IMR-90 (cell line): ENCODE measurements around the gene MCF2L2. TPM values are rescaled to one million over a fixed set of nuclear protein-coding genes. Genes with fewer than 3 reads are reported as not detected.

Source experiments
- ATAC-seq: fragments of 200-7000 bp; cut with Tn5 transposase; 2 replicates; pipeline ENCODE4 v1.9.1; 2020; ENCODE audit warnings: low read depth, mild to moderate bottlenecking, moderate library complexity
- BruUV-seq: library from RNA; stranded (reverse); fragments of 400-500 nt; replicated peaks from 2 replicates; lab custom pipeline; 2021; lab: Mats Ljungman, UMichigan
- CTCF ChIA-PET: fragments of 300-600 bp; formaldehyde crosslinking; extraction: SDS; loops from one replicate; lab custom pipeline; 2021; ENCODE audit warnings: antibody characterized with exemption; lab: Yijun Ruan, JAX
- POLR2A ChIA-PET: fragments of 300-600 bp; sonication (Branson Sonifier 250); formaldehyde crosslinking; loops from one replicate; lab custom pipeline; 2022; ENCODE audit warnings: antibody characterized with exemption; ENCODE audit not compliant: unreplicated experiment; lab: Charles Lee
- DNase-seq: peaks from one replicate; pipeline ENCODE4 v3.0.0; 2013
- H2AFZ ChIP-seq: replicated peaks from 2 replicates; pipeline ENCODE3; 2013; ENCODE audit warnings: low read length, mild to moderate bottlenecking; ENCODE audit not compliant: poor library complexity
- H2AK5ac ChIP-seq: 2 replicates; pipeline ENCODE4 v1.6.1; 2013; ENCODE audit warnings: low read depth, low read length, inconsistent platforms
- H2AK9ac ChIP-seq: replicated peaks from 2 replicates; pipeline ENCODE3; 2013; ENCODE audit warnings: mild to moderate bottlenecking, low read depth, low read length, moderate library complexity; ENCODE audit not compliant: poor library complexity
- H2BK120ac ChIP-seq: 2 replicates; pipeline ENCODE4 v1.6.1; 2013; ENCODE audit warnings: low read depth, low read length, inconsistent platforms
- H2BK15ac ChIP-seq: 3 replicates; pipeline ENCODE4 v1.6.1; 2013; ENCODE audit warnings: low read depth, low read length, inconsistent platforms
- H2BK20ac ChIP-seq: 2 replicates; pipeline ENCODE4 v1.6.1; 2013; ENCODE audit warnings: low read depth, mild to moderate bottlenecking, inconsistent platforms, low read length, moderate library complexity
- H2BK5ac ChIP-seq: 2 replicates; pipeline ENCODE4 v1.6.1; 2013; ENCODE audit warnings: mild to moderate bottlenecking, low read depth, low read length, inconsistent platforms; ENCODE audit not compliant: poor library complexity, severe bottlenecking
- H3K14ac ChIP-seq: replicated peaks from 2 replicates; pipeline ENCODE4 v1.6.1; 2013; ENCODE audit warnings: low read depth, low read length, inconsistent platforms
- H3K18ac ChIP-seq: 2 replicates; pipeline ENCODE4 v1.6.1; 2013; ENCODE audit warnings: low read depth, low read length, control low read depth
- H3K23ac ChIP-seq: 2 replicates; pipeline ENCODE4 v1.6.1; 2013; ENCODE audit warnings: low read depth, low read length, inconsistent platforms
- H3K27ac ChIP-seq: 2 replicates; pipeline ENCODE4 v1.5.1; 2013; ENCODE audit warnings: mild to moderate bottlenecking, control low read depth, low read length; ENCODE audit not compliant: insufficient read depth
- H3K27me3 ChIP-seq: 2 replicates; pipeline ENCODE4 v1.6.1; 2013; ENCODE audit warnings: low read length; ENCODE audit not compliant: control insufficient read depth, insufficient read depth
- H3K36me3 ChIP-seq: 2 replicates; pipeline ENCODE4 v1.6.1; 2013; ENCODE audit warnings: low read length, mixed read lengths; ENCODE audit not compliant: control insufficient read depth, insufficient read depth
- H3K4ac ChIP-seq: 2 replicates; pipeline ENCODE4 v1.6.1; 2013; ENCODE audit warnings: low read depth, low read length, inconsistent platforms
- H3K4me1 ChIP-seq: 2 replicates; pipeline ENCODE4 v1.6.1; 2013; ENCODE audit warnings: low read length, mixed read lengths; ENCODE audit not compliant: control insufficient read depth, insufficient read depth
- H3K4me2 ChIP-seq: 2 replicates; pipeline ENCODE4 v1.6.1; 2013; ENCODE audit warnings: low read depth, mild to moderate bottlenecking, control low read depth, low read length, moderate library complexity
- H3K4me3 ChIP-seq: 2 replicates; pipeline ENCODE4 v1.5.1; 2013; ENCODE audit warnings: low read depth, mild to moderate bottlenecking, control low read depth, low read length, moderate library complexity; ENCODE audit not compliant: insufficient read depth
- H3K56ac ChIP-seq: 2 replicates; pipeline ENCODE4 v1.6.1; 2013; ENCODE audit warnings: low read length, inconsistent platforms; ENCODE audit not compliant: insufficient read depth; ENCODE audit errors: extremely low read depth
- H3K79me1 ChIP-seq, 2 experiments: 2 replicates each; pipeline ENCODE4 v1.6.1; 2013; ENCODE audit warnings: low read length in 2 of 2, inconsistent platforms in 1 of 2, low read depth in 1 of 2
- H3K9ac ChIP-seq: 2 replicates; pipeline ENCODE4 v1.6.1; 2013; ENCODE audit warnings: low read depth, low read length, control low read depth
- H3K9me1 ChIP-seq: 2 replicates; pipeline ENCODE4 v1.6.1; 2013; ENCODE audit warnings: low read length, inconsistent platforms; ENCODE audit not compliant: insufficient read depth
- H3K9me3 ChIP-seq: 2 replicates; pipeline ENCODE4 v1.6.1; 2013; ENCODE audit warnings: low read length; ENCODE audit not compliant: control insufficient read depth, insufficient read depth
- H4K20me1 ChIP-seq: 2 replicates; pipeline ENCODE4 v1.6.1; 2013; ENCODE audit warnings: low read length, inconsistent platforms; ENCODE audit not compliant: insufficient read depth
- H4K5ac ChIP-seq: 2 replicates; pipeline ENCODE4 v1.6.1; 2013; ENCODE audit warnings: mild to moderate bottlenecking, low read depth, low read length, control low read depth
- H4K8ac ChIP-seq, 2 experiments: 2 replicates each; pipeline ENCODE4 v1.6.1; 2013; ENCODE audit warnings: low read depth in 2 of 2, low read length in 2 of 2, control low read depth in 1 of 2, inconsistent platforms in 1 of 2
- H4K91ac ChIP-seq: 2 replicates; pipeline ENCODE4 v1.6.1; 2013; ENCODE audit warnings: low read depth, low read length, inconsistent platforms; ENCODE audit not compliant: insufficient read depth
- CHD1 ChIP-seq: IDR thresholded peaks from 2 replicates; pipeline ENCODE4 v1.6.1; 2012; ENCODE audit warnings: low read depth, low read length, improper control_type of control experiment
- FOS ChIP-seq: fragments of 150-350 bp; IDR thresholded peaks from 2 replicates; pipeline ENCODE4 v1.6.1; 2016; ENCODE audit warnings: low read depth, low read length
- MXI1 ChIP-seq: IDR thresholded peaks from 2 replicates; pipeline ENCODE4 v1.6.1; 2012; ENCODE audit warnings: low read depth, mild to moderate bottlenecking, low read length, moderate library complexity, borderline replicate concordance
- RFX5 ChIP-seq: IDR thresholded peaks from 2 replicates; pipeline ENCODE4 v1.8.0; 2012; ENCODE audit warnings: low read depth, mild to moderate bottlenecking, low read length, moderate library complexity
- WGBS, 2 experiments: methylation state at CpG; one replicate each; pipeline versions ENCODE4 v1.1.5 to v1.1.7; 2013; ENCODE audit warnings: missing lambda C conversion rate in 2 of 2; ENCODE audit not compliant: insufficient read length in 1 of 2; ENCODE audit errors: extremely low coverage in 2 of 2; 5-methylcytosine and 5-hydroxymethylcytosine counted together
- dilution Hi-C: fragments of 300-500 bp; cut with HindIII; formaldehyde crosslinking; loops from one replicate; pipeline ENCODE4 v1.14.3; 2018; ENCODE audit warnings: low sequenced_read_pairs; ENCODE audit not compliant: unreplicated experiment
- in situ Hi-C: fragments of 300-500 bp; cut with MboI; formaldehyde crosslinking; loops from 3 replicates; pipeline ENCODE4 v1.14.3; 2019; ENCODE audit warnings: low sequenced_read_pairs, inconsistent platforms, mixed read lengths
- intact Hi-C: fragments of 100-400 bp; cut with micrococcal nuclease; formaldehyde crosslinking; loops from 2 replicates; pipeline ENCODE4 v1.10.0; 2022
- polyA plus RNA-seq, 3 experiments: library from polyadenylated mRNA; depleted of rRNA; stranded (reverse); fragments of >200 nt; gene quantifications; 2 replicates each; pipeline ENCODE4 v1.2.3, GENCODE V29; 2012; ENCODE audit warnings: low replicate concordance in 1 of 3
- total RNA-seq: library from RNA; depleted of rRNA; stranded (reverse); fragments of >200 nt; gene quantifications from 2 replicates; pipeline ENCODE4 v1.2.3, GENCODE V29; 2012
- TF ChIP-seq, protein P1 (sequence below): fragments of 150-350 bp; IDR thresholded peaks from 2 replicates; pipeline ENCODE4 v1.6.1; 2016; ENCODE audit warnings: low read depth, mild to moderate bottlenecking, low read length, moderate library complexity, borderline replicate concordance
- TF ChIP-seq, protein P2 (sequence below): fragments of 150-350 bp; IDR thresholded peaks from 2 replicates; pipeline ENCODE4 v1.6.1; 2017; ENCODE audit warnings: mild to moderate bottlenecking, antibody characterized with exemption, low read length, low read depth

MCF2L2 gene
- total and polyA plus RNA-seq, 2 of the 4 experiments (the other 2 are of a cell fraction): under 0.01 TPM; not detected in 1

DNA sequence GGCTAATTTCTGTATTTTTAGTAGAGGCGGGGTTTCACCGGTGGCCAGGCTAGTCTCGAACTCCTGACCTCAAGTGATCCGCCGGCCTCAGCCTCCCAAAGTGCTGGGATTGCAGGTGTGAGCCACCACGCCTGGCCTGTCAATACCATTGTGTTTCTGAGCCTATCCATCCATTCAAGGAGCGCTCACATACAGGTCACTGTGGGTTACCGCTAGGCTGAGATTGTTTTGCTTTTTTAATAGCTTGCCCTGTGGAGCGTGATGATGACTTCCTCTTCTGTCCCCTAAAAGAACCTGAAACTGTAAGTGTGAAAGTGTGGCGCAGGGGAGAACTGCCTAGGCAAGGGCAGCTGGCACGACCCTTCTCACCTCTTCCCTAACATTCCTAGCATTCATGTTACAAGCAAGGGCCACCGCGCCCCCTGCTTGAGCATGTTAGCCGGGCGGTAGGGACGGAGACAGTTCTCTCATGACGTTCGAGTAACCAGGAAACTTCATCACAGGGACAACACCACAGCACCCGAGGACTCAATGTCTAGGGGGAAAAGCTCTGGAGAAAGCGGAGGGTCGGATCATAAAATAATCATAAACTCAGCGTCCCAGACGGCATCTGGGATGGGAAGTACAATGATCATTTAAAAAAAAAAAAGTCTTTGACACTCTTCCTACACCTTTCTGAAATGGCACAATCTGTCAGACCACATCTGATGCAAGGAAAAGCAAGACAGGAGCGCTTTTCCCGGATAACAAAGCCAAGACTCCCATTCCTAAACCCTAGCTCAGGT lies 266.7 kb downstream of the MCF2L2 start:
- ChIA-PET CTCF (interaction anchor here (0.7 kb wide), 1 partner anchor 142 kb away, joined by 6 read pairs; no protein-coding TSS in a partner anchor), POLR2A (no interaction called here)
- no peak overlapping the region; the same call in 1 of the 2 replicates for H3K4me3 ChIP-seq
- H2BK5ac ChIP-seq: no peak overlapping the region
- H3K27ac ChIP-seq: no peak overlapping the region
- no peaks in the 10 kb centered on the region for H3K36me3 ChIP-seq
- H2BK15ac ChIP-seq: no peak overlapping the region
- H3K4me1 ChIP-seq: no peaks in the 10 kb centered on the region
- no peaks in the 10 kb centered on the region for H4K20me1 ChIP-seq
- no peak overlapping the region for H3K4ac ChIP-seq
- H3K56ac ChIP-seq: no peak overlapping the region
- 0 out of 2 replicates have a peak overlapping the region, but pooled peaks have one; percentile 1 for H3K23ac ChIP-seq
- ATAC-seq (no peak), DNase-seq (no peak)
- H3K9ac ChIP-seq: no peak overlapping the region
- no peak overlapping the region for H3K14ac ChIP-seq
- H4K91ac ChIP-seq: no peak overlapping the region
- 91% methylated on average over 5 of the region's 25 CpGs; no CpG with 5 or more reads in 1 of the 2 experiments for WGBS, 2 experiments
- no peak overlapping the region for H4K8ac ChIP-seq
- peak overlapping the region; percentile 89 for H2AFZ ChIP-seq
- no peak overlapping the region for H2BK20ac ChIP-seq
- no peak overlapping the region for H4K5ac ChIP-seq
- no peaks in the 10 kb centered on the region for H3K79me1 ChIP-seq
- H3K27me3 ChIP-seq: peaks cover 26% of the 10 kb centered on the region
- no peaks in the 10 kb centered on the region for H3K9me1 ChIP-seq
- H3K9me3 ChIP-seq: no peaks in the 10 kb centered on the region
- peak overlapping the region; percentile 81 for H3K4me2 ChIP-seq
- no peak overlapping the region for H2BK120ac ChIP-seq
- dilution Hi-C loops: no loop called here
- in situ Hi-C loops: no loop called here
- H2AK9ac ChIP-seq: peak overlapping the region; percentile 57
- H2AK5ac ChIP-seq: no peak overlapping the region
- intact Hi-C loops: no loop called here
- TF ChIP-seq FOS (no peak), RFX5 (no peak), CHD1 (no peak), MXI1 (no peak)
- TF ChIP-seq, protein P1, sequence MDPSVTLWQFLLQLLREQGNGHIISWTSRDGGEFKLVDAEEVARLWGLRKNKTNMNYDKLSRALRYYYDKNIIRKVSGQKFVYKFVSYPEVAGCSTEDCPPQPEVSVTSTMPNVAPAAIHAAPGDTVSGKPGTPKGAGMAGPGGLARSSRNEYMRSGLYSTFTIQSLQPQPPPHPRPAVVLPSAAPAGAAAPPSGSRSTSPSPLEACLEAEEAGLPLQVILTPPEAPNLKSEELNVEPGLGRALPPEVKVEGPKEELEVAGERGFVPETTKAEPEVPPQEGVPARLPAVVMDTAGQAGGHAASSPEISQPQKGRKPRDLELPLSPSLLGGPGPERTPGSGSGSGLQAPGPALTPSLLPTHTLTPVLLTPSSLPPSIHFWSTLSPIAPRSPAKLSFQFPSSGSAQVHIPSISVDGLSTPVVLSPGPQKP: no peak
- TF ChIP-seq, protein P2, sequence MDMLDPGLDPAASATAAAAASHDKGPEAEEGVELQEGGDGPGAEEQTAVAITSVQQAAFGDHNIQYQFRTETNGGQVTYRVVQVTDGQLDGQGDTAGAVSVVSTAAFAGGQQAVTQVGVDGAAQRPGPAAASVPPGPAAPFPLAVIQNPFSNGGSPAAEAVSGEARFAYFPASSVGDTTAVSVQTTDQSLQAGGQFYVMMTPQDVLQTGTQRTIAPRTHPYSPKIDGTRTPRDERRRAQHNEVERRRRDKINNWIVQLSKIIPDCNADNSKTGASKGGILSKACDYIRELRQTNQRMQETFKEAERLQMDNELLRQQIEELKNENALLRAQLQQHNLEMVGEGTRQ: no peak
- H3K18ac ChIP-seq: no peak overlapping the region
- no TSS peak for BruUV-seq
